ENCODE data around the gene CATSPER3.

The CATSPER3 gene

GRCh38 chr5:135004376-135004775, 36.7 kb downstream of the CATSPER3 start:
- no peak for TF ChIP-seq CTCF (IDR thresholded peaks at IDR 0.05)
- DNase-seq = no peak
- no peak overlapping the region for H3K4me3 Mint-ChIP-seq
- peaks cover 12% of the 10 kb centered on the region for H3K27me3 Mint-ChIP-seq (ENCODE audit: low read depth, poor library complexity)
- no peak overlapping the region for H3K27ac Mint-ChIP-seq
- peaks cover 5% of the 10 kb centered on the region for H3K4me1 Mint-ChIP-seq
- no peaks in the 10 kb centered on the region for H3K36me3 Mint-ChIP-seq (ENCODE audit: low read depth)
- H3K9me3 Mint-ChIP-seq = peaks cover 8% of the 10 kb centered on the region

GRCh38 chr5:135005076-135005475, 37.4 kb downstream of the CATSPER3 start:
- Mint-ChIP-seq H3K4me3 (no peak overlapping the region), H3K27me3 (ENCODE audit: low read depth, poor library complexity) (peaks cover 15% of the 10 kb centered on the region), H3K36me3 (ENCODE audit: low read depth) (no peaks in the 10 kb centered on the region), H3K9me3 (peaks cover 8% of the 10 kb centered on the region), H3K27ac (no peak overlapping the region), H3K4me1 (peaks cover 5% of the 10 kb centered on the region)
- TF ChIP-seq CTCF (IDR thresholded peaks at IDR 0.05) = no peak
- DNase-seq = no peak

GRCh38 chr5:135007305-135007704, 39.6 kb downstream of the CATSPER3 start:
- no peak for DNase-seq
- peaks cover 6% of the 10 kb centered on the region for H3K9me3 Mint-ChIP-seq
- peaks cover 10% of the 10 kb centered on the region for H3K27me3 Mint-ChIP-seq (ENCODE audit: low read depth, poor library complexity)
- H3K4me1 Mint-ChIP-seq = peaks cover 5% of the 10 kb centered on the region
- no peak for TF ChIP-seq CTCF (IDR thresholded peaks at IDR 0.05)
- no peak overlapping the region for H3K4me3 Mint-ChIP-seq
- no peaks in the 10 kb centered on the region for H3K36me3 Mint-ChIP-seq (ENCODE audit: low read depth)
- no peak overlapping the region for H3K27ac Mint-ChIP-seq

GRCh38 chr5:135007749-135008363, 40.1 kb downstream of the CATSPER3 start:
- Mint-ChIP-seq H3K36me3 (ENCODE audit: low read depth) (no peaks in the 10 kb centered on the region), H3K4me3 (no peak overlapping the region), H3K27ac (no peak overlapping the region), H3K27me3 (ENCODE audit: low read depth, poor library complexity) (peaks cover 10% of the 10 kb centered on the region), H3K9me3 (peaks cover under 1% of the 10 kb centered on the region), H3K4me1 (peaks cover 5% of the 10 kb centered on the region)
- DNase-seq = no peak
- TF ChIP-seq CTCF (IDR thresholded peaks at IDR 0.05) = no peak

- Mint-ChIP-seq H3K4me3 (no peak overlapping the region), H3K9me3 (no peaks in the 10 kb centered on the region), H3K4me1 (peaks cover 8% of the 10 kb centered on the region), H3K27ac (no peak overlapping the region), H3K27me3 (ENCODE audit: low read depth, poor library complexity) (peaks cover 12% of the 10 kb centered on the region), H3K36me3 (ENCODE audit: low read depth) (no peaks in the 10 kb centered on the region)
- no peak for DNase-seq
- TF ChIP-seq CTCF (IDR thresholded peaks at IDR 0.05) = no peak
Measured at GRCh38 chr5:135008556-135008955, 40.8 kb downstream of the CATSPER3 start.

Measured in nephron progenitor cell (in vitro differentiated cells).